Measurements from ENCODE around the gene VSTM4.

DNA sequence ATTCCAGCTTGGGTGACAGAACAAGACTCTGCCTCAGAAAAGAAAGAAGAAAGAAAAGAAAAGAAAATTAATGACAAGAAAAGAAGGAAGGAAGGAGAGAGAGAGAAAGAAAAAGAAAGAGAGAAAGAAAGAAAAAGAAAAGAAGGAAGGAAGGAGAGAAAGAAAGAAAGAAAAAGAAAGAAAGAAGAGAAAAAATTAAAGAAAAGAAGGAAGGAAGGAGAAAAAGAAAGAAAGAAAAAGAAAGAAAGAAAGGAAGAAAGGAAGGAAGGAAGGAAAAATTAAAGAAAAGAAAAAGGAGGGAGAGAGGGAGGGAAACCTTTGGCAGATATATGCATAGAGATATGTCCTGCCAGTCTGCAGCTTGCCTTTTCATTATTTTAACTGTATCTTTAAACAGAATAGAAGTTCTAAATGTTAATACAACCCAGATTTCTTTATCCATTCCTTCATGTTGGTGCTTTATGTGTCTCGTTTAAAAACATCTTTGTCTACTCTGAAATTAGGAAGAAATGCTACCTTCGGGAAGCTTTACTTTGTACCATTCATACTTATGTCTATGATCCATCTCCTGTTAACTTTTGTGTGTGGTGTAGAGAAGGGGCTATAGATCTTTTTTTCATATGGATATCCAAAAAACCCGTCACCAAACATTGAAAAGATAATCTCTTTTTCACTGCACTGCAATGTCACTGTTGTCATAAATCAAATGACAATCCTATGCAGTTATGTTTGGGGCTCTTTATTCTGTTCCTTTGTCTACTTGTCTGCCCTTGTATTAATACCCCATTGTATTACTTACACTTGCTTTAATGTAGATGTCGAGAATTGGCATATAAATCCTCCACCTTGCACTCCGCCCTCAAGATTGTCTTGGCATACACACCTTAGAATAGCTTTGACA, 70.8 kb downstream of the VSTM4 start:
- TF ChIP-seq, protein P1, sequence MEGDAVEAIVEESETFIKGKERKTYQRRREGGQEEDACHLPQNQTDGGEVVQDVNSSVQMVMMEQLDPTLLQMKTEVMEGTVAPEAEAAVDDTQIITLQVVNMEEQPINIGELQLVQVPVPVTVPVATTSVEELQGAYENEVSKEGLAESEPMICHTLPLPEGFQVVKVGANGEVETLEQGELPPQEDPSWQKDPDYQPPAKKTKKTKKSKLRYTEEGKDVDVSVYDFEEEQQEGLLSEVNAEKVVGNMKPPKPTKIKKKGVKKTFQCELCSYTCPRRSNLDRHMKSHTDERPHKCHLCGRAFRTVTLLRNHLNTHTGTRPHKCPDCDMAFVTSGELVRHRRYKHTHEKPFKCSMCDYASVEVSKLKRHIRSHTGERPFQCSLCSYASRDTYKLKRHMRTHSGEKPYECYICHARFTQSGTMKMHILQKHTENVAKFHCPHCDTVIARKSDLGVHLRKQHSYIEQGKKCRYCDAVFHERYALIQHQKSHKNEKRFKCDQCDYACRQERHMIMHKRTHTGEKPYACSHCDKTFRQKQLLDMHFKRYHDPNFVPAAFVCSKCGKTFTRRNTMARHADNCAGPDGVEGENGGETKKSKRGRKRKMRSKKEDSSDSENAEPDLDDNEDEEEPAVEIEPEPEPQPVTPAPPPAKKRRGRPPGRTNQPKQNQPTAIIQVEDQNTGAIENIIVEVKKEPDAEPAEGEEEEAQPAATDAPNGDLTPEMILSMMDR (IDR thresholded peaks at IDR 0.05 in 2 of 3, conservative IDR thresholded peaks at IDR 0.05 in 1 of 3; ENCODE audit: borderline replicate concordance in 1 of 3, insufficient read depth in 1 of 3, low read depth in 2 of 3, low read length in 2 of 3), result no peak
- TF ChIP-seq ELF1 (IDR thresholded peaks at IDR 0.05; ENCODE audit: borderline replicate concordance, low read depth) (no peak), POLR2A (IDR thresholded peaks at IDR 0.05; ENCODE audit: borderline replicate concordance, extremely low read depth, insufficient read depth, insufficient read length) (no peak), ZNF274 (IDR thresholded peaks at IDR 0.05; ENCODE audit: low read depth, low read length) (no peak), CEBPB (IDR thresholded peaks at IDR 0.05; ENCODE audit: low read depth) (no peak), POLR2AphosphoS5 (IDR thresholded peaks at IDR 0.05; ENCODE audit: low read depth, low read length) (no peak)
- TF ChIP-seq, protein P2, sequence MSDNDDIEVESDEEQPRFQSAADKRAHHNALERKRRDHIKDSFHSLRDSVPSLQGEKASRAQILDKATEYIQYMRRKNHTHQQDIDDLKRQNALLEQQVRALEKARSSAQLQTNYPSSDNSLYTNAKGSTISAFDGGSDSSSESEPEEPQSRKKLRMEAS (IDR thresholded peaks at IDR 0.05), result no peak
- TF ChIP-seq, protein P3, sequence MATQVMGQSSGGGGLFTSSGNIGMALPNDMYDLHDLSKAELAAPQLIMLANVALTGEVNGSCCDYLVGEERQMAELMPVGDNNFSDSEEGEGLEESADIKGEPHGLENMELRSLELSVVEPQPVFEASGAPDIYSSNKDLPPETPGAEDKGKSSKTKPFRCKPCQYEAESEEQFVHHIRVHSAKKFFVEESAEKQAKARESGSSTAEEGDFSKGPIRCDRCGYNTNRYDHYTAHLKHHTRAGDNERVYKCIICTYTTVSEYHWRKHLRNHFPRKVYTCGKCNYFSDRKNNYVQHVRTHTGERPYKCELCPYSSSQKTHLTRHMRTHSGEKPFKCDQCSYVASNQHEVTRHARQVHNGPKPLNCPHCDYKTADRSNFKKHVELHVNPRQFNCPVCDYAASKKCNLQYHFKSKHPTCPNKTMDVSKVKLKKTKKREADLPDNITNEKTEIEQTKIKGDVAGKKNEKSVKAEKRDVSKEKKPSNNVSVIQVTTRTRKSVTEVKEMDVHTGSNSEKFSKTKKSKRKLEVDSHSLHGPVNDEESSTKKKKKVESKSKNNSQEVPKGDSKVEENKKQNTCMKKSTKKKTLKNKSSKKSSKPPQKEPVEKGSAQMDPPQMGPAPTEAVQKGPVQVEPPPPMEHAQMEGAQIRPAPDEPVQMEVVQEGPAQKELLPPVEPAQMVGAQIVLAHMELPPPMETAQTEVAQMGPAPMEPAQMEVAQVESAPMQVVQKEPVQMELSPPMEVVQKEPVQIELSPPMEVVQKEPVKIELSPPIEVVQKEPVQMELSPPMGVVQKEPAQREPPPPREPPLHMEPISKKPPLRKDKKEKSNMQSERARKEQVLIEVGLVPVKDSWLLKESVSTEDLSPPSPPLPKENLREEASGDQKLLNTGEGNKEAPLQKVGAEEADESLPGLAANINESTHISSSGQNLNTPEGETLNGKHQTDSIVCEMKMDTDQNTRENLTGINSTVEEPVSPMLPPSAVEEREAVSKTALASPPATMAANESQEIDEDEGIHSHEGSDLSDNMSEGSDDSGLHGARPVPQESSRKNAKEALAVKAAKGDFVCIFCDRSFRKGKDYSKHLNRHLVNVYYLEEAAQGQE (IDR thresholded peaks at IDR 0.05; ENCODE audit: low read depth), result no peak
